ENCODE results near the gene DCAF12.

DNA sequence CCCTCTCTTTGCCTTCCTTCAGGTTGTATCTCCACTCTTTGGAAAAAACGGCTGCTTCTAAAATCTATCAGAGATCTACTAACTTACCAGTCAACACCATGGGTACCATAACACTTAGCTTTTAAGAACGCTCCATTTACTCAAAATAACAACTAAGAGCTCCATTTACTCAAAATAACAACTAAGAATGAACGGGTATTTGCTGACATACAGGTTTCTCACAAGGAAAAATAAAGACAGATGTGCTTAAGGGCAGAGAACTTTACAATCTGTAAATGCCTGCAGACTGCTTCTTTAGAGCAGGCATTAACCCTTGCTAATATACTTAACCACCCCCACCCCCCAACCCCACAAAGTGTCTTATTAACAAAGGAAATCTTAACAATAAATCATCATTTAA is 80.6 kb downstream of the DCAF12 start:
- TF ChIP-seq, protein P1, sequence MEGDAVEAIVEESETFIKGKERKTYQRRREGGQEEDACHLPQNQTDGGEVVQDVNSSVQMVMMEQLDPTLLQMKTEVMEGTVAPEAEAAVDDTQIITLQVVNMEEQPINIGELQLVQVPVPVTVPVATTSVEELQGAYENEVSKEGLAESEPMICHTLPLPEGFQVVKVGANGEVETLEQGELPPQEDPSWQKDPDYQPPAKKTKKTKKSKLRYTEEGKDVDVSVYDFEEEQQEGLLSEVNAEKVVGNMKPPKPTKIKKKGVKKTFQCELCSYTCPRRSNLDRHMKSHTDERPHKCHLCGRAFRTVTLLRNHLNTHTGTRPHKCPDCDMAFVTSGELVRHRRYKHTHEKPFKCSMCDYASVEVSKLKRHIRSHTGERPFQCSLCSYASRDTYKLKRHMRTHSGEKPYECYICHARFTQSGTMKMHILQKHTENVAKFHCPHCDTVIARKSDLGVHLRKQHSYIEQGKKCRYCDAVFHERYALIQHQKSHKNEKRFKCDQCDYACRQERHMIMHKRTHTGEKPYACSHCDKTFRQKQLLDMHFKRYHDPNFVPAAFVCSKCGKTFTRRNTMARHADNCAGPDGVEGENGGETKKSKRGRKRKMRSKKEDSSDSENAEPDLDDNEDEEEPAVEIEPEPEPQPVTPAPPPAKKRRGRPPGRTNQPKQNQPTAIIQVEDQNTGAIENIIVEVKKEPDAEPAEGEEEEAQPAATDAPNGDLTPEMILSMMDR (IDR thresholded peaks at IDR 0.05) = no peak
- TF ChIP-seq ZFX (IDR thresholded peaks at IDR 0.05; ENCODE audit: borderline replicate concordance) = no peak
